BLaER1 (cell line): ENCODE data around the gene FAR2.

Experiments used
- H3K27ac ChIP-seq: shearing (Covaris generic); formaldehyde crosslinking; 2 replicates; pipeline ENCODE4 v1.8.1; 2022
- H3K27me3 ChIP-seq: shearing (Covaris generic); formaldehyde crosslinking; 2 replicates; pipeline ENCODE4 v1.8.1; 2022
- H3K36me3 ChIP-seq: shearing (Covaris generic); formaldehyde crosslinking; 2 replicates; pipeline ENCODE4 v1.8.1; 2022
- H3K4me1 ChIP-seq: shearing (Covaris generic); formaldehyde crosslinking; 2 replicates; pipeline ENCODE4 v1.8.1; 2022
- H3K4me2 ChIP-seq: shearing (Covaris generic); formaldehyde crosslinking; 2 replicates; pipeline ENCODE4 v1.8.1; 2022
- H3K4me3 ChIP-seq: shearing (Covaris generic); formaldehyde crosslinking; 2 replicates; pipeline ENCODE4 v1.8.1; 2022
- H3K9ac ChIP-seq: shearing (Covaris generic); formaldehyde crosslinking; 2 replicates; pipeline ENCODE4 v1.8.1; 2022
- H3K9me3 ChIP-seq: shearing (Covaris generic); formaldehyde crosslinking; 2 replicates; pipeline ENCODE4 v1.8.1; 2022
- H4K20me1 ChIP-seq: shearing (Covaris generic); formaldehyde crosslinking; 2 replicates; pipeline ENCODE4 v1.8.1; 2022
- Cebpa-rat ChIP-seq: shearing (Covaris generic); IDR thresholded peaks from 2 replicates; pipeline ENCODE4 v1.8.1; 2022

FAR2 gene

DNA sequence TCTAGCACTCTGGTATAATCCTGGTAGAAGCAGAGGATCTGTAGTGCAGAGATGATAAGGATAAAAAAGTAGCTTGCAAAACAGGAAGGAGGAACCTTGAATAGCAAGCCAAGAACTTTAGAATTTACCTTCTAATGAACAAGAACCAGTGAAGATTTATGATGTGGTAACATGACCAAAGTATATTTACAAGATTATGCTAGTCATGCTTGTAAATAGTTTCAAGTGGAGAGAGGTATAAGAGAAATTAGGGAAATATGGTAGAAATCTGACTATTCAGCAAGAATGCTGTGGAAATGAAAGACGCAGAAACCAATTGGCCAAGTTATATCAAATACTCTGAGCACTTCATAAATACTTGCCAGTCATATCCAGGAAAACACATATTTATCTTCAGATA is 184.1 kb downstream of the FAR2 start:
- Histone ChIP-seq H3K27me3 (no peaks in the 10 kb centered on the region), H3K4me1 (peaks cover 6% of the 10 kb centered on the region), H4K20me1 (no peaks in the 10 kb centered on the region), H3K9me3 (no peaks in the 10 kb centered on the region), H3K36me3 (peaks cover 13% of the 10 kb centered on the region), H3K4me3 (no peak overlapping the region), H3K9ac (no peak overlapping the region), H3K27ac (no peak overlapping the region), H3K4me2 (no peak overlapping the region)
- no peak for TF ChIP-seq Cebpa-rat

DNA sequence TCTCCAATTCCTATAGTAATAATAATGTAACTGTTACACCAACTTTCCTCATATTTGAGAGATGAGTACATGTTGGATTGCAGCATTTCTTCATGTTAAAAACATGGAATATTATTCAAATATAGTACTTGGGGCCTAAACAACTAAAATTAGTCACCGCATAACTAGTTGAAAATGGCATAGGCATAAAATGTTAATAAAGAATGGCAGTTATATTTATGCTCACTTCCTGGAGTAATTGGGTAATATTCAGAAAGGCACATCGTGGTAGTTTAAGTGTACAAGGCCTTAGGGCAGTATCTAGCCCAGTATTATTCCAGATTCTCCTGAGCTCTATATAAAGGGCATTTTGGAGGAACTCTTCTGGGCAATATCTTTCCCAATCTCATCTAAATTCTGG is 185.9 kb downstream of the FAR2 start:
- TF ChIP-seq Cebpa-rat: no peak
- Histone ChIP-seq H3K4me3 (no peak overlapping the region), H3K9ac (no peak overlapping the region), H3K4me2 (no peak overlapping the region), H3K4me1 (peaks cover 6% of the 10 kb centered on the region), H4K20me1 (no peaks in the 10 kb centered on the region), H3K27me3 (no peaks in the 10 kb centered on the region), H3K9me3 (no peaks in the 10 kb centered on the region), H3K27ac (no peak overlapping the region), H3K36me3 (peaks cover 21% of the 10 kb centered on the region)

DNA sequence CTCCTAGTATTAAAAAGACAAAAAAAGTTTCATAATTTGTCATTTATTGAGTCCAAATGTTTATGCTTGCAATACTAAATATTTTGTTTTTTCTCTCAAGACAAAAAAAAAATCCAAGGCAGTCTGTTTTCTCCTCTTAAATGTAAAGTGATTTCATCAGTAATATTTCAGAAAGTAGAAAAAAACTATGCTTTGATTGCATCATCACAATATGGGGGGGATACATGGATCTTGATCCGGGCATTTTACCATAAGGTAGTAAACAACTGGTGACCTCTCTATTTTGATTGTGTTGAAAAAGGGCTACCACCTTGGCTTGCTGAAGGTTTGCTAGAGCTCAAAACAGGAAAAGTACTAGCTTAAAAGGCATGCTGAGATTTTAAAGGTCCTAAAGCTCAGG is 188.2 kb downstream of the FAR2 start:
- TF ChIP-seq Cebpa-rat: no peak; the same call in 1 of the 2 replicates
- H3K4me3 ChIP-seq: no peak overlapping the region
- H4K20me1 ChIP-seq: no peaks in the 10 kb centered on the region
- H3K9me3 ChIP-seq: no peaks in the 10 kb centered on the region
- no peak overlapping the region for H3K4me2 ChIP-seq
- H3K27me3 ChIP-seq: no peaks in the 10 kb centered on the region
- no peak overlapping the region for H3K27ac ChIP-seq
- H3K36me3 ChIP-seq: peaks cover 39% of the 10 kb centered on the region
- H3K9ac ChIP-seq: no peak overlapping the region
- peaks cover 6% of the 10 kb centered on the region for H3K4me1 ChIP-seq

DNA sequence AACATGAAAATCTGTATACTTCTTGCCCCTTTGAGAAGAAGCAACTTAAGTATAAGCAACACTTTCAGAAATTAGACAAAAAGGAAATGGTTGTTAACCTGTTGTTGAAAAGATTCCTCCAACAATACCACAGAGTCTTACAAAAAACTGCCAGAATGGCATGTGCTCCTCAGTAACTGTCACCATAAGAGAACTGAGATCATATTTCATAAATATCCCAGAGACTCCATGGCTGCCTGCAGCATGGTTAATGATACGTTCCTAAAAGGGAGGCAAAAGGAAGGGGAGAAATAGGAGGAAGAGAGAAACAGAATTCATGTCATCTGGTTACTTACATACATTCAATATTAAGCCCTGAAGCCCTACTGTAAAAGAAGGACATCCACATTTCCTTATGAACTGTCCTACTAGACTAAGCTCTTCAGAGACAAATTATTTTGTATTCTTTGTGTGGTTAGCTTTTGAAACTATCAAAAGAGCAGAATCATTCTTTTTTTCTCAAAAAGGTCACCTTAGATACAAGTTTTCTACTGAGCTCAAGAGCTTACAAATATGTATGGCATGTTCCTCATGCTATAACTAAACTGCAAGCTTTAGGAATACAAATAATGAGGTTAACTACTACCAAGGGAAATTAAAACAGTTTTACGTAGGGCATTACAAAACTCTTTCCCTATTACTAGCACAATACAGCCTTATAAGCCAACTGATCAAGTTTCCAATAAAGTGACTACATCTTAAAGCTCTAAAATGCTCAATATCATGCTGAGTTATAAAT is 194.1 kb downstream of the FAR2 start:
- Histone ChIP-seq H3K27me3 (no peaks in the 10 kb centered on the region), H3K4me3 (no peak overlapping the region), H3K27ac (no peak overlapping the region), H3K9me3 (no peaks in the 10 kb centered on the region), H3K4me2 (no peak overlapping the region), H3K36me3 (peaks cover 70% of the 10 kb centered on the region), H4K20me1 (no peaks in the 10 kb centered on the region), H3K9ac (no peak overlapping the region), H3K4me1 (no peaks in the 10 kb centered on the region)
- no peak for TF ChIP-seq Cebpa-rat

DNA sequence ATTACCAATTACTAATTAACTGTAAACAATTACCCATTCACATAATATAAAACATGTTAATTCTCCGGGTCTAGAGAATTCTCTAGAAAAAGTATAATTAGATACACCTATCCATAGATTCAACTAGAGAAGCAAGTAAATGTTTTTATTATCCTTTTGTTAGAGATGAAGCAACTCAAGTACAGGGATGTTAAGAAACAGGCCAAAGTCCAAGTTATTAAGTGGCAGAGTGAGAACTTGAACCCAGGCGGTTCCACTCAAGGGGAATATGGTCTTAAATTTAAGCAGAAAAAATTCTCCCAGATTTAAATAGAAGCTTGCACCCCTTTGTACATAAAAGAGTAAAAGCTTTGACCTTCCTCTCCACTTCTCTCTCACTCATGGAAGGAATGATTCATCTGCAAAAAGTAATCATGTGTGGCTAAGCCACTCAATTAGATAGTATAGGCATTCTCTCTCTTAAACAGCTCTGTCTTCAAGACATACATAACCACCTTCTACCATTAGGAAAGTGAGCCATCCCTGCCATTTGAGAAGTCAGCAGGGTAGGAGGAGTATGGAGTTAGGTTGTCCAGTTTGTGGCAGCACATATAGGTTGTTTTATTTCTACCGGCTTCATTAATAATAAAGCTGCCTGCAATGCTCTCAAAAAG is 197.8 kb downstream of the FAR2 start:
- no peak for TF ChIP-seq Cebpa-rat
- H3K27me3 ChIP-seq: no peaks in the 10 kb centered on the region
- no peaks in the 10 kb centered on the region for H3K9me3 ChIP-seq
- H3K4me1 ChIP-seq: no peaks in the 10 kb centered on the region
- no peak overlapping the region for H3K4me3 ChIP-seq
- no peak overlapping the region for H3K27ac ChIP-seq
- H4K20me1 ChIP-seq: no peaks in the 10 kb centered on the region
- no peak overlapping the region for H3K9ac ChIP-seq
- H3K4me2 ChIP-seq: no peak overlapping the region
- peaks cover 49% of the 10 kb centered on the region for H3K36me3 ChIP-seq

DNA sequence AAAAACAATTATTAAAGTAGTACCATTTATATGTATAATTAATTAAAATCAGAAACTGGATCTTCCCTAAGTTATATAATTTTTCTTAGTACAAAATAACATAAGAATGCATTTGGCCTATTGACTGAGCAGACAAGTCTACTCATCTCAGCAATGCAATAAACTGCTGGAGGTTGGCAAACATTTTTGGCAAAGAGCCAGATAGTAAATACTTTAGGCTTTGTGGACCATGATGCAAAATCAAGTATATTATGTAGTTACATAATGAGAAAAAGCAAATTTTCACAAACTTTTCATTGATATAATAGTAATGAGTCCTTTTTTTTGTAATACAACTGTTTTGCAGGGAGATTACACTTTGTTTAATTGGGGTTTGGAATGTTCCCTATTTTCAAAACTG is 201.0 kb downstream of the FAR2 start:
- Histone ChIP-seq H3K4me1 (no peaks in the 10 kb centered on the region), H3K9ac (no peak overlapping the region), H3K9me3 (no peaks in the 10 kb centered on the region), H4K20me1 (no peaks in the 10 kb centered on the region), H3K4me2 (no peak overlapping the region), H3K27ac (no peak overlapping the region), H3K36me3 (peaks cover 33% of the 10 kb centered on the region), H3K27me3 (no peaks in the 10 kb centered on the region), H3K4me3 (no peak overlapping the region)
- TF ChIP-seq Cebpa-rat: no peak

DNA sequence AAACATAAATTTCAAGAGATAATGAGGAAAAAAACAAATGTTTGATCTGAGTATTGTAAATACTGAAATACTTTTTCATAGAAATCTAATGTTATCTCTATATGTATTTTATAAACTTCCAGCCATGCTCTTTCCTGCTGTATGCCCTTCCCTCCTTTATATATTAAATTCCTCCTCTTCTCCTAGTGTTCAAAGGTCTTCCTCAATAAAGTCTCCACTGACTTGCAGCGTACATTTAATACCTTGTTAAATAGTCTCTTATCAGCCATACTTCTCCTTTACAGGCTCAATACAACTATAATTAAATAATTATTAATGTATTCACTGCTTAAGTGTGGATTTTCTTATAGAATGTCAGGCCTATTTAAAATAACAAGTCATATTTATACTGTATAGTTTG is 205.9 kb downstream of the FAR2 start:
- Histone ChIP-seq H3K4me2 (no peak overlapping the region), H3K9me3 (no peaks in the 10 kb centered on the region), H3K27me3 (no peaks in the 10 kb centered on the region), H4K20me1 (no peaks in the 10 kb centered on the region), H3K36me3 (peaks cover 47% of the 10 kb centered on the region), H3K4me3 (no peak overlapping the region), H3K9ac (no peak overlapping the region), H3K27ac (no peak overlapping the region), H3K4me1 (no peaks in the 10 kb centered on the region)
- no peak for TF ChIP-seq Cebpa-rat

DNA sequence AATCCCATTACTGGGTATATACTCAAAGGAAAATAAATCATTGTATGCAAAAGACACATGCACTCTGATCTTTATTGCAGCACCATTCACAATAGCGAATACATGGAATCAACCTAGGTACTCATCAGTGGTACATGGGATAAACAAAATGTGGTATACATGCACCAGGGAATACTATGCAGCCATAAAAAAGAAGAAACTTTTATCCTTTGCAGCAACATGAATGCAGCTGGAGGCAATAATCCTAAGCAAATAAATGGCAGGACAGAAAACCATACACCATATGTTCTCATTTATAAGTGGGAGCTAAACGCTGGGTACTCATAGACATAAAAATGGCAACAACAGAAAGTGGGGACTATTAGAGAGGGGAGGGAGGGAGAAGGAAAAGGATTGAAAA is 216.0 kb downstream of the FAR2 start:
- H3K36me3 ChIP-seq: peaks cover 51% of the 10 kb centered on the region
- H3K4me2 ChIP-seq: no peak overlapping the region
- H4K20me1 ChIP-seq: no peaks in the 10 kb centered on the region
- no peak for TF ChIP-seq Cebpa-rat
- H3K27me3 ChIP-seq: no peaks in the 10 kb centered on the region
- H3K9ac ChIP-seq: no peak overlapping the region
- H3K4me1 ChIP-seq: no peaks in the 10 kb centered on the region
- H3K9me3 ChIP-seq: peaks cover 6% of the 10 kb centered on the region; the same call in 1 of the 2 replicates
- no peak overlapping the region for H3K4me3 ChIP-seq
- no peak overlapping the region for H3K27ac ChIP-seq

DNA sequence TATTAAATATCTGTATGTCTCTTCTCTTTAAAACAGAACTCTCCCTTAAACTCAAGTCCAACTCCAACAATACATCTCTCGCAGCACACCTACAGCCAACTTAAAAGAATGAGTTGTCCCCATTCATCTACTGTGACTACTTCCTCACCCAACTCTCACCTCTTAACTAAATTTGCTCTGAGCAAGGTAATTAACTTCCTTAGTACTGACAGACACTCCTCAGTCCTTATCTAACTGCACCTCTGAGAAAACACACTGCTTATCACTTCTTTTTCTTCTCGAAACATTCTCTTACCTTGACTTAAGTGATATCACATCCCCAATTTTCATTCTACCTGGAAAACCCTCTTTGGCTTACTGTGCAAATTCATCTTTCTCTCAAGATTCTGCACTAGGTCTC is 224.9 kb downstream of the FAR2 start:
- Histone ChIP-seq H3K4me3 (no peak overlapping the region), H3K9me3 (peaks cover 7% of the 10 kb centered on the region; the same call in 1 of the 2 replicates), H4K20me1 (peaks cover 77% of the 10 kb centered on the region), H3K27me3 (no peaks in the 10 kb centered on the region), H3K4me2 (no peak overlapping the region), H3K27ac (no peak overlapping the region), H3K36me3 (peaks cover 40% of the 10 kb centered on the region), H3K4me1 (peaks cover 4% of the 10 kb centered on the region), H3K9ac (no peak overlapping the region)
- TF ChIP-seq Cebpa-rat: no peak

DNA sequence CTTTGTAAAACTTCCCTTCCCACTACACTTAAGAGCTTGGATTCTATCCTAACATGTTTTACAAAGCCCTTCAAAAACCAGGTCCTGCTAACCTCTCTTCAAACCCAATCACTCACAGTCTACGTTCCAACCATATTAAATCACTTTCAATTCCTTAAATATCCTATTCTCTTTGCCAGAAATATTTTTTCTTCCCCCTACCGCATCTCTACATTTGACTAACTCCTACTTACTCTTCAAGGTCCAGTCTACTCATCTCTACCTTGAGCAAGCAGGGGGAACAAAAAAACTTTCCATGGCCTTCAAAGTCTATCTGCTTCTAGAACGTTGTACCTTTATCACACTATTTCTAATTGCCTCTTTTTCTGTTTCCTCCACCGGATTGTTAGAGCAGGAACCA is 225.8 kb downstream of the FAR2 start:
- Histone ChIP-seq H3K4me2 (no peak overlapping the region), H4K20me1 (peaks cover 83% of the 10 kb centered on the region), H3K36me3 (peaks cover 37% of the 10 kb centered on the region), H3K9me3 (peaks cover 7% of the 10 kb centered on the region; the same call in 1 of the 2 replicates), H3K9ac (no peak overlapping the region), H3K4me1 (peaks cover 13% of the 10 kb centered on the region), H3K27me3 (no peaks in the 10 kb centered on the region), H3K27ac (no peak overlapping the region), H3K4me3 (no peak overlapping the region)
- TF ChIP-seq Cebpa-rat: no peak
